Iris pigment epithelial cell (primary cell): Measurements from ENCODE around the gene TMEM60.
A peak's percentile ranks its signal among the peaks of the same experiment; 100 is the strongest.
"Not testable (repeated sequence)": the region's sequence is repeated elsewhere in the genome, so short reads cannot be mapped to it uniquely, and the experiment has no call there.

ENCODE experiments used
- DNase-seq: peaks from one replicate; pipeline ENCODE4 v3.0.0-alpha.2; 2011; ENCODE audit warnings: low read depth

The TMEM60 gene

DNA sequence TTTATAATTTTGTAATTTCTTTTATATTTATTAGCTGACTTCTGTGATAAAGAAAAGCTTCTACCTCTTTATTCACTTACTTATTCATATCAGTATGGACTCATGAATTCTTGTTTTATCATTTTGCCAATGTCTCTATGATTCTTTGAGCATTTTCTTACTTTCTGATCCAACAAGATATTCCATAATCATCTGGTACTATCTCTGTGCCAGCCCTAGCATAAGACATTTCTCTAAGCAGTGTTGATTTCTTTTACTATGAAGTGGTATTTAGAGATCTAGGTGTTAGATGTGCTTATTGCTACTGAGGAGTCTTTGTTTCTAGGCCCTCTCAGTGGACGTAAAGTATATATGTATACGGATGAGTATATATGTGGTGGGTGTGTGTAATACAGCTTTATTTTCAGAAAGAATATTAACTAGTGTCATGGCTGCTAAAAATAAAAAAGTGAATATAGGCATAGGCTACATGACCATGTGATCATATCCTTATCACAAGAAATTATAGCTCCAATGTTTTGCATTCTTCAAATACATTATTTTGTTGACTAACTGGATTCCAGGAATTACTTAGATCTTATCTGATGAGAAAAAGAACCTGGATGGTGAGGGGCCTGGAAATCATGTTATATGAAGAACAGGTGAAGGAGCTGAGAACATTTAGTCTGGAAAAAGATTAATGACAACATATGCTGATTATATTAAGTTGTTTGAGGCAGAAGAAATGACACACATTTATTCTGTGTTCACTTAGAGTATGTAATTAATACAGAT, 13.5 kb upstream of the TMEM60 start:
- peak; percentile 36 for DNase-seq

DNA sequence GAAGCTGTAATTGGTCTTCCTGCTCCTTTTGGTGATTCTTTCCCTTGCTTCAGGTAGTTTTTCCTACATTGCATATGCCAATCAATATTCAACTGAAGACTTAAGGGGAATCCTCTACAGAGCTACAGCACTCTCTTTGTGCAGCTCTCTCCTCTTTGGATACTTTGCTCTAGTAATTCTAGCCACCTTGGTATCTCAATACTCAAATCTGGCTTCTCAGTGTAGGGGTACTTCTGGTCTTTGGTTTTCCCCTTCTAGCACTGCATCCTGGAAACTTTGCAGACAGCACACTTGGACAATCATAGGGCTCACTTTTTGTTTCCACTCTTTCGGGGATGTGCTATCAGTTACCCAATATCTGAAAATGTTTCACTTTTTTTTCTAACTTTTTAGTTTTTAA, 10.3 kb upstream of the TMEM60 start:
- DNase-seq, result no peak

DNA sequence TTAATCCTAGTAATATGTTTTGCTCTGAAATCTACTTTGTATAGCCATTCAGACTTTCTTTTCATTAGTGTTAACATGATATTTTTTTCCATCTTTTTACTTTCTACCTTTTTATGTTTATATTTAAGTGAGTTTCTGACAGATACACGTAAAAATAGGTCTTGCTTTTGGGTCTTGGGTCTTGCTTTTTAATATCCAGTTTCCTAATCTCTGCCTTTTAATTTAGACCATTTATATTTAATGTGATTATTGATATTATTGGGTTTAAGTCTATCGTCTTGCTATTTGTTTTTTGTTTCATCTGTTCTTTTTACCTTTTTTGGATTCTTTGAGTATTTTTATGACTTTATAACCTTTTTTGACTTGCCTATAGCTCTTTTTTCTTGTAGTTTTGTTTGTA, 8.2 kb upstream of the TMEM60 start:
- DNase-seq, result no peak

DNA sequence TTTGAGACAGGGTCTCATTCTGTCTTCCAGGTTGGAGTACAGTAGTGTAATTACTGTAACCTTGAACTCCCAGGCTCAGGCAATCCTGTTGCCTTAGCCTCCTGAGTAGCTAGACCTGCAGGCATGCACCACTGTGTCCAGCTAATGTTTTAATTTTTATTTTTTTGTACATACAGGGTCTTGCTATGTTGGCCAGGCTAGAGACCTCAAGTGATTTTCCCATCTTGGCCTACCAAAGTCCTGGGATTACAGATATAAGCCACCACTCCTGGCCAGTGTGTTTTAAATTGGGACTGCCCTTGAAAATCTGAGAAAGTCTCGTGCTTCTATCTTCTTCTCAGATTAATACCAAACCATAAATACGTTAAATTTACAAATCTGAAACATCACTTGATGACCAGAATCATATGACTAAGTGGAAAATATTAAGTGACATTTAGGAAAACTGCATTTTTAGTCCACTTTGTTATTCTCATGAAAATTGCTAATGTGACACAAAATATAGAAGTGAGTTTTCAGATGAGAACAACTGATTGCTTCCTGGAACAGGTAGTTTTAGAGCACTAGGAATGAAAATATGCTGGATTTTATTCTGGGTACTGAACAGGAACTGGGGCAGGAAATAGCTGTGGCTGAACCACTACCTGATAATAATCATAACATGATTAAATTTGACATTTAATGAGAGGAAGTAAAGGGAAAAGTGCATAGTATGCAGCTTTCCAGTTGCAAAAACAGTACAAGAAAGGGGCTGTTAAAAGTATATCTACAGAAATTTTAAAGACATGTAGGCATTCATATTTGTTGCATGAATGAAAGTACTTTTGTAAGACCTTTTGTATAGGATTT, 4.5 kb upstream of the TMEM60 start:
- peak; percentile 16 for DNase-seq

DNA sequence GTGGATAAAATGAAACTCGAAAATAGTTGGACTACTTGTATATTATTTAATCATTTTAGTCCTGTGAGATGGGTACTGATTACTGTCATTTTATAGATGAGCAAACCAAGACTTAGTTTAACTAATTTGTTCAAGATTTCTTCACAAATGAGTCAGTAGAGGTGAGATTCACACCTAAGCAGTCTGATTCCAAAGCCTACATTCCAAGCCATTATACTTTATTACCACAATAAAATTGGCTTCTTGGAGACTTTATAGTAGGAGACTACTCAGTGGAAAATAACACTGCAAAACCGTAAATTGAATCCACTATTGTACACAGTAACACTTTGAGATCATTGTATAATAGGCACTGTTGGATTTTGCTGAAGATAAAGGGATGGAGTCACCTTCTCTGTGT, 2.5 kb upstream of the TMEM60 start:
- no peak for DNase-seq

DNA sequence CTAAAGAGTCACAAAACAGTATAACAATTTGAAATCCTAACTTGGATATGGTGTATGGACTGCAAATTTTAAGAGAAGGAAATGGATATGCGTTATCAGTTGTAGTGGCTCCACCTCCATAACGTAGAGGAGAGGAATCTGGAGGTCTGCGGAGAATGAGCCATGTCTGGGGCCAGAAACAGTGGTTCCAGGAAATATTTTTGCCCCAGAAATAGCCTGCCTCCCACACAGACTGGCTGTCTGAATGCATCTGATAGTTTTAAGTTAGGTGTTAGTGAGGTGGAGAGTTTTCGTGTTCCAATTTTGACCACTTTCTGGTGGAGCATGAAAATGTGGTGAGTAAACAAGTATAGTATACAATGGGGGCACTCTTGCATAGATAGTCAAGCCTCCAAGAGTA, 1.9 kb upstream of the TMEM60 start:
- DNase-seq, result peak; percentile 54

DNA sequence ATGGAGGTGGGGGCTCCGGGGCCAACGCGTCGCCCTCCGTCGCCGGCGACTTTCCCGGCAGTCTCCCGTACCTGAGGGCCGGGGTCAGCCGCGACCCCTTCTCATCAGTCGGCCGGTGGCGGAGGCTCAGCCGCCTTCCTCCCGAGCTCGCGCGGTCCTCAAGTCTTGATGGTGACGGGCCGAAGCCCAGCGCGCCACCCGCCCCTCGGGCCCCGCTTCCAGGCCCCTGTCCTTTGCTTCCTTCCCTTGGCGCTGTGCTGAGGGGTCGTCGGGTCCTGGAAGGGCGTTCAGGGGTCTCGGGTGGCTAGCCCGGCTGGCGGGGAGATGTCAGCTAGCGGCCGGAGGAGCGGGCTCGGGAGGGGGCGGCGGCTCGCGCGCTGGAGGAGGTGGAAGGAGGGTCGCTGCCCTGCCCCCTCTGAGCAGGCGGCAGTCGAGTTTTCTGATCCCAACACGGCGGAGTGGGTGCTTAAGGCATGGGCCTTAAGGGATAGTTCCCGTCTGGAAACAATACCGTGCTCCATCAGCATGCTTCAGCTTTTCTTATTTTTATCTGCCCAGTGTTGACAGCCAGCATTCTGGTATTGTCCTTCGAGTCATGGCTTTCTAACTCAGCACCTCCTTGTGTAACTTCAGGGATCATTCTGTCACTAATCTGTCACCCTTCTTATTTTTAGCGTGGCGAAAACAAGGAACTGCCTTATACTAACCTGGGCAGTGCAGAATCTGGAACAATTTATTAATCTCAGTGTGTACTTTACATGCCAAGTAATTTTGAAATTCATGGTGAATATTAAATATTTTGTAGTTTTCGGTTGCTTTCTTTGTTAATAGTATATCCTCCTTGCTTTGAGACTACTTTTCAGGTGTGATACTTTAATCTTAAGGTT, 1.1 kb upstream of the TMEM60 start:
- peak; percentile 31 for DNase-seq

DNA sequence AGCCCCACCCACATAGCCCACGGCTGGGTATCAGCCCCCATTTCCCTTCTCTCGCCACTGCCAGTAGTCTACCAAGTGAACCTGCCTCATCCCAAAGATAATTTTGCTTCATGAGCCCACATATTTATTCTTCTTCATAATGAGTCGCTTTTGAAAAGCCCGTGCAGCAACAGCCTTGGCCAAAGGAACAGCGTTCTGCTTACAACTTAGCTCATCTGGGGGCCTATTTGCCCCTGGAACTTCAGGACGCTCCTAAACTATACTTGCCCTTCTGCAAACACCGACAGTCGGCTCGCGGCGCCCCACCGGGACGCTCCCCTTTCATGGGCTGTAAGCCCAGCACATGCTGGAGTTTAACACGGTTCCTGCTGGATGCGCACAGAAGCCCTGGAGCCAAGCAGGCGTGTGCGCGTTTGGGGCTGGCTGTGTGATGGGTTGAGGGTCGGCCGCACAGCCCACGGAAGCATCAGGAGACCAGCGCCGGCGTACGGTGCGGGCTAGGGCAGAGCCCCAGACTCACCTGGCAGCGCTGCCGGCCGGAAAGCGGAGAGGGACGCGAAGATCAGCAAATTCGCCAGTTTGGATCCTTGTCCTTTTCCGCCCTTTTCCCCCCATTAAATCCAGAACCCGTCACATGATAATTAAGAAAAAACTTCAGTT, 370 bp downstream of the TMEM60 start:
- peak; percentile 36 for DNase-seq

DNA sequence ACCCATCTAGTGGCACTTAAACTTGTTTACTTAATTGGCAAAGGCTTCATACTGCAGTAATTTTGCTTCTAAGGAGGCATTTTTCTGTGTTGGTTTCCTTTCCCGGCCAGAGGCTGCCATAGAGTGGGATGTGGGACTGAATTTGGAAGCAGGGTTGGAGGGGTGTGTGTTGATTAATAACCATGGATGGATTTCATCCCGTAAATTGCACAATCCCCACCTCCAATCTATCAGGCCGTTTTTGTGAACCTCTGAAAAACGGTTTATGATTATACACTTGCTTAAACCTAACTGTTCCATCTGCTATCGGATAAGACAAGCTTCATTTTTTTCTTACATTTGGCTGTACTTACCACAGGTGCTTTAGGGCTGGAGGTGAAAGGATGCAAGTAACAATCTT, 1.3 kb downstream of the TMEM60 start:
- no peak for DNase-seq

DNA sequence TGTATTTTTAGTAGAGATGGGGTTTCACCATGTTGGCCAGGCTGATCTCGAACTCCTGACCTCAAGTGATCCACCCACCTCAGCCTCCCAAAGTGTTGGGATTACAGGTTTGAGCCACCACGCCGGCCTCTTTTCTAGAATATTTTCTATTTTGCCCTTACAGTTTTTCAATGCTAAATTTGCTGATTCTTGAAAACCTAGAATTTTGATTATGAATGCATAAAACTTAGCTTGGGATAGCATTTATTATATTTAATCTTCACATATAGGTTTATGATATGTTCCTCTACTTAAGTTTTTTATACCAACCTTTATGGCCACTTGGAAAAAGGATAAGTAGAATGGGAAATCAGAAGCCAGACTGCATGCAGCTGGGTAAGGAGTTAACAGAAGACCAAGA, 2.1 kb downstream of the TMEM60 start:
- no peak for DNase-seq

DNA sequence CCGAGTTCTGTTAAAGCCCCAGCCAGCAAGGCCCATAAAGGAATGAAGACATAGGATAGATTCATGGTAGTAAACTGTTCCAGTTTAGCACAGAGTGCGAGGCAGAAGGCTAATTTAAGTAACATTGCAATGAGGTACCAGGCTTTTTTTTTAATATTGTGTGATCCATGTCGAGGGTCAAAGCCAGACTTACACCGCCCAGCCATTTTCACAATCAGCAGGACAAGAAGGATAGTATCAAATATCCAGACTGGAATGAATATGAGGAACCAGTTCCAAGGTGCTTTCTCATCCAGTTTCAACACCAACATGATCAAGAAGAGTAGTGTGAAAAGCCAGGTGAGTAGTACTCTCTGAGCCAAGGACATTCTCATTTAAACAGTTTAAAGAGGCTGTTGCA, 4.2 kb downstream of the TMEM60 start:
- DNase-seq, result no peak

DNA sequence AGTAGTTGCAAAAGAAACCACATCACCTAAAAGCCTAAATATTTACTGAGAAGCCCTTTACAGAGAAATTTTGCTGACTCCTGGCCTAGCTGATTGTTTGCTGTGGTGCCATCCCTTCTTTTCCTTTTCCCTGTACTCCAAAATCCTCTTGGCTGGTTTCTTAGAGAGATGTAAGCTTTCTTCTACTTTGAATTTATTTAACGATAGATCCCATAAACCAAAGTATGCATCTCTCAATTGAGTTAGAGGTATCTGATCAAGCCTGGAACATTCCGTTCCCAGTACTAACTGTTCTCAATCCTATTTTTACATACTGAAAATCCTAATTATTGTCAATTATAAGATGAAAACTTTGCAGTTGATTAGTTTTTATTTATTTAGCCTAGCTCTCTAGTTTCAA, 6.3 kb downstream of the TMEM60 start:
- DNase-seq, result peak; percentile 28

DNA sequence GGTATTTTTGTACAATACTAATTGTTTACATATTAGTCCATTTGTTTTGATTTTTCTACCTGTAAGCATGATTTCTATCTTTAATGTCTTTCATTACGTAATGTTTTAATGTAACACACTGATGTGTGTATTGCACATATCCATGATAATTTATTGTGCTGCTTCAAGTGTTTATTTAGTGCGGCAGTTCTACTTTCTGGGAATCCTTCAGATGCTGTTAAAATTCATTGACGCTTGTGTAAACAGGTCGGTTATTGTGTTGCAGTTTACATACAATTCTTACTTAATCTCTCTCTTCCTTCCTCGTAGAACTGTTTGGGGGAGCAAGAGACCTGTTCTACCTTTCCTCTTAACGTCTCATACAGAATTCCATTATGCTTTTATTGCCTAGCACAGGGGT, 6.9 kb downstream of the TMEM60 start:
- no peak for DNase-seq

DNA sequence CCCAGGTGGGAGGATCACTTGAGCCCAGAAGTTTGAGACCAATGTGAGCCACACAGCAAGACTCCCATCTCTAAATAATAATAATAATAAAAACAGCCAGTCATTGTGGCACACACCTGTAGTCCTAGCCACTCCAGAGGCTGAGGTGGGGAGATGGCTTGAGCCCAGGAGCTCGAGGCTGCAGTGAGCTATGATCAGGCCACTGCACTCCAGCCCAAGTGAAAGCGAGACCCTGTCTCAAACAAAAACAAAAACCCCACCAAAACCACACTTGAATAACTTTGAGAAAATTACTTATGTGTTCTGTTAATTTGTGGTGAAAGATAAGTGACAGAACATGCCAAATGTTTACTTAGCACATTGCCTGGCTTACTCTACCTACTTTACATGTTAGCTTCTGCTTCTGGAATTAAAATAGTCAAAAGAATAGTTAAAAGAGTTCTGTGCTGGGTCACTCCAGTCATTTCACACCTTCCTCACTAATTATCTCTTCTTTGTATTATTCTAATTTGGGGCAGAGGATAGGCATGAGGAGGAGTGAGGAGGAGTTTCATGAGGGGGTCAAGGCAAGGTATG, 9.8 kb downstream of the TMEM60 start:
- no peak for DNase-seq

DNA sequence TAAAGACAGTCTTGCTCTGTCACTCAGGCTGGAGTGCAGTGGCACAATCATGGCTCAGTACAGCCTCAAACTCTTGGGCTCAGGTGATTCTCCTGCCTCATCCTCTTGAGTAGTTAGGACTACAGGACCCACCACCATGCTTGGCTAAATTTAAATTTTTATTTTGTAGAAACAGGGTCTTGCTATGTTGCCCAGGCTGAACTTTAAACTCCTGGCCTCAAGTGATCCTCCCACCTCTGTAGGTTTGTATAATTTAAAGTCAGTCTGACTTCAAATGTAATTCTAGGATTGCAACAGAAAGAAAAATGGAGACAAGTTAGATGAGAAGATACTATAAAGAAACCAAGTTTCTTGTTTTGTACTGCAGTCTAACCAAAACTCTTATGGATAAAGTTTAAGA, 11.5 kb downstream of the TMEM60 start:
- no peak for DNase-seq

DNA sequence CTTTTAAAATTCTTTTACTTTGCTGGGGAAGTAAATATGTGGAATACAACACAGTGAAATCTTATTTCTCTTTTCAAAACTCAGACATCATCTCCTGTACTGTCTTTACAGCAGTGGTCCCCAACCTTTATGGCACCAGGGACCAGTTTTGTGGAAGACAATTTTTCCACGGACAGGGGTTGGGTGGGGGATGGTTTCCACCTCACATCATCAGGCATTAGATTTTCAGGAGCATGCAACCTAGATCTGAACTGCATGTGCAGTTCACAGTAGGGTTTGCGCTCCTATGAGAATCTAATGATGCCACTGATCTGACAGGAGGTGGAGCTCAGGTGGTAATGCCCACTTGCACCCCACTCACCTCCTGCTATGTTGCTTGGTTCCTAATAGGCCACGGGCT, 12.2 kb downstream of the TMEM60 start:
- no peak for DNase-seq

DNA sequence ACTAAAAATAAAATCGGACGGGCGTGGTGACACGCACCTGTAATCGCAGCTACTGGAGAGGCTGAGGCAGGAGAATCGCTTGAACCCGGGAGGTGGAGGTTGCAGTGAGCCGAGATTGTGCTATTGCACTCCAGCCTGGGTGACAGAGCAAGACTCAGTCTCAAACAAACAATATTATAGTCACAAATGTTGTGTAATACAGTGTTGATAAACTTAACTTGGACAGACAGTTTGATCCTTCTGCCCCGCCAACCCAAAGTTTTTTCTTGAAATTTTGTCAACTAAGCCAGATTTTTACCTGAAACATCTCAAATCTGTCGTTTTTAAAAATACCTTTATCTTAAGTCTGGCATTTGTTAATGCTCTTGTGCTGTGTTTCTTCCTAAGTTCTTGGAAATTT, 13.8 kb downstream of the TMEM60 start:
- not testable (repeated sequence) for DNase-seq

DNA sequence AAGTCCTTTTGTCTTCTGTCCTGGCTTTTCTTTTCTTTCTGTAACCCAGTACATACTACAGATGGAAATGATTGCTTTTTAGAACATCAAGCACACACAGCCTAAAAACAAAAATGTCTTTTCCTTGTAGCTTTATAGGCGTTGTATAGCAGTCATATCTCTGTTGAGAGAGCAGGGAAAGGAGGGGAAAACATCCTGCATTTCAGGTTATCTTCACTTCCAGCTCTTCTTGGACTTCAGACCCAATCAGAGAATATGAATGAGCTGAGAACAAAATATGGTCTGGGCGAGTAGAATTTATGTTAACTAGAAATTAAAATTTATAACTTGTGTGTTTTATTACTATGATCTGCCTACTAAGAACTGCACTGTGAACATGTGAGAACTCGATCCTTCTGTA, 14.7 kb downstream of the TMEM60 start:
- DNase-seq, result no peak

DNA sequence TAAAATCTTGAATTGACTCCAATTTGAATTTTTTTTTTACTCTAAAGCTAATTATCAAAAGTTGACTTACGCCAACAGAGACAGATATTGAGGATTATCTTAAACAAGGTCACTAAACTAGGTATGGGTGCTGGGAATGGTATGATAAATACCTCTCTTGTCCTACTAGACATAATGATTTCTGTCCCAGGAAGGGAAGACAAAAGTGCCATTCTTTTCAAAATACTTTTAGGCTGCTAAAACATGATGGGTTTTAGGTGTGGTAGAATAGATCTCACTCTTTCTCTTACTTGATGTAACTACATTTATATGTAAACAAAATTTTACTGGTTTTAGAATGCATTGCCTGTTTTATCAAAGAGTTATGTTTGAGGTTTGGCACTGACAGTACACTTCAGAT, 15.1 kb downstream of the TMEM60 start:
- peak; percentile 14 for DNase-seq

DNA sequence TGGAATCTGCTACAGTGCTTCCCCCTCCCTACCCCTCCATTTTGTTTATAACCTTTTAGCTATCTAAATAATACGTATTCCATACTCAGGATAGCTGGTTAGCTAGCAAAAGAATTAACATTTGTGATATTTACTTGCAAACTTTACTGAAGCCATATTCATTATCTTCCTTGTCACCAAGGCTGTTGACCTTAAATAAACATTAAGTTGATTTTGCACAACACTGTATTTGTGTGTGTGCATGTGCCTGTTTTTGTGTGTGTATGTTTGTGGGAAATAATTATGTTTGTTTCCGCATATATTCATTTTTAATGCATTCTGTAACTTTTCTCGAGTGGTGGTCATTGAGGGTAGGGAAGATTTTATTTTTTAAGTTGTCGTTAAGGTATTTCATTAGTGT, 15.9 kb downstream of the TMEM60 start:
- no peak for DNase-seq

DNA sequence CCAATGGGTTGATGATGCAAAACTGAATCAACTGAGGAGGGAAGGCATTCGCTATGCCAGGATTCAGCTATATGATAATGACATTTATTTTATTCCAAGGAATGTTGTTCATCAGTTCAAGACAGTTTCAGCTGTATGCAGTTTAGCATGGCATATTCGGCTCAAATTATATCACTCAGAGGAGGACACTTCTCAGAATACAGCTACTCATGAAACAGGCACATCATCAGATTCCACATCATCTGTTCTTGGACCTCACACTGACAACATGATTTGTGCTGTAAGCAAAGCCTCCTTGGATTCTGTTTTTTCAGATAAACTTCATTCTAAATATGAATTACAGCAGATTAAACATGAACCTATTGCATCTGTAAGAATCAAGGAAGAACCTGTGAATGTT, 19.7 kb downstream of the TMEM60 start:
- DNase-seq, result no peak

DNA sequence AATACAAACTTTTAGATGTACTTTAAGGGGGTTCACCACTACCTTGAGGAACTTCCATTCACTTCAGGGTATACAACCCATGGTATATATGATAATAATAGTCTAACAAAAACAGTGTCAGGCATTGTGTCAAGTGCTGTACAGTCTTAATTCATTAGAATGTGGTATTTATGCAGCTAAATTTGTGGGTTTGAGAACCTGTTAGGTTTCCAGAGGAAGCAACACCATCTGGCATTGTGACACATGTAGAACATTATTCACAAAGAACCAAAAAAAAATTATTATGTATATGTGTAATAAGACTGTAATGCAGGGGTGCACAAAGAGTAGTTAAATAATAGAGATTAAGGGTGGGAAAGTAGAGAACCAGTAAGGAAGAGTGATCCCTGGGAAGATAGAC, 26.3 kb downstream of the TMEM60 start:
- peak; percentile 9 for DNase-seq
